Upper lobe of left lung (tissue), 4 donors: Measurements from ENCODE around the gene SMO.

ENCODE experiments used
- CTCF ChIP-seq, 6 experiments: fragments of 450-650 bp in 4 of 6; fragments of 200-600 bp in 2 of 6; sonication (generic) in 2 of 6; IDR thresholded peaks; one replicate each; pipeline ENCODE4 v1.5.1; 2016 to 2019; ENCODE audit warnings: antibody characterized with exemption in 6 of 6
- EP300 ChIP-seq, 4 donors: sonication (generic); formaldehyde crosslinking; IDR thresholded peaks; one replicate each; pipeline ENCODE4 v1.5.1; 2017; ENCODE audit warnings: antibody characterized with exemption in 4 of 4, control low read depth in 2 of 4
- POLR2A ChIP-seq, 4 donors: fragments of 450-650 bp; IDR thresholded peaks; one replicate each; pipeline ENCODE4 v1.5.1; 2016 to 2017; ENCODE audit warnings: antibody characterized with exemption in 4 of 4, mild to moderate bottlenecking in 2 of 4

GRCh38 chr7:129205126-129205818 lies 16.8 kb downstream of the SMO start:
- TF ChIP-seq POLR2A (IDR thresholded peaks at IDR 0.05) (no peak), CTCF (IDR thresholded peaks at IDR 0.05) (no peak), EP300 (IDR thresholded peaks at IDR 0.05) (no peak)
